WTC11 (cell line): ENCODE measurements around the gene F11R.

ENCODE experiments used
- ATF2 ChIP-seq: sonication (generic); formaldehyde crosslinking; IDR thresholded peaks from 2 replicates; pipeline ENCODE4 v1.8.1; 2022; ENCODE audit warnings: low read depth, missing genetic modification reagents, borderline replicate concordance
- CREM ChIP-seq: sonication (generic); formaldehyde crosslinking; IDR thresholded peaks from 2 replicates; pipeline ENCODE4 v1.8.1; 2022; ENCODE audit warnings: mild to moderate bottlenecking, missing genetic modification reagents, moderate library complexity
- CTCF ChIP-seq: fragments of 200-600 bp; IDR thresholded peaks from 2 replicates; pipeline ENCODE4 v1.8.0; 2022; ENCODE audit warnings: antibody characterized with exemption
- MAX ChIP-seq: sonication (generic); formaldehyde crosslinking; IDR thresholded peaks from 2 replicates; pipeline ENCODE4 v1.8.0; 2022; ENCODE audit warnings: mild to moderate bottlenecking, missing genetic modification reagents
- TF ChIP-seq, protein P1 (sequence below): sonication (generic); formaldehyde crosslinking; conservative IDR thresholded peaks from 2 replicates; pipeline ENCODE4 v1.8.1; 2022; ENCODE audit warnings: mild to moderate bottlenecking, missing genetic modification reagents

DNA sequence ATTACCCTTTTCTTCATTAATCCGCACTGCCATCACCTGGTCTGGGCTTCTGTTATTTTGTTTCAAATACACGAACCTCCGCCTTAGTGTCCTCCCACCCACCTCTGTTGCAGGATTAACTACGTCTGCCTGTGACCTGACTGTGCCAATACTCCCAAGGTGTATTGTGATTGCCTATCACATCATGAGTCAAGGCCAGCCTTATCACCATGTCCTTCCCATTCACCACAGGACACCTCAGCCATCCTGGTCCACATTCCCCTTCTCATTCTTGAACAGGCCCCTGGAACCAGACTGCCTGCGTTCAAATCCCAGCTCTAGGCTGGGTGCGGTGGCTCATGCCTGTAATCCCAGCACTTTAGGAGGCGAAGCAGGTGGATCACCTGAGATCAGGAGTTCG, 14.4 kb downstream of the F11R start:
- TF ChIP-seq CREM (CRISPR knock-in tag) (no peak), MAX (CRISPR knock-in tag) (no peak), CTCF (no peak), ATF2 (CRISPR knock-in tag) (no peak)
- TF ChIP-seq, protein P1, sequence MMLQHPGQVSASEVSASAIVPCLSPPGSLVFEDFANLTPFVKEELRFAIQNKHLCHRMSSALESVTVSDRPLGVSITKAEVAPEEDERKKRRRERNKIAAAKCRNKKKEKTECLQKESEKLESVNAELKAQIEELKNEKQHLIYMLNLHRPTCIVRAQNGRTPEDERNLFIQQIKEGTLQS (CRISPR knock-in tag), result no peak
